ENCODE data around the gene ICE2.
"Not testable (repeated sequence)": the region's sequence is repeated elsewhere in the genome, so short reads cannot be mapped to it uniquely, and the experiment has no call there.

Gene ICE2

DNA sequence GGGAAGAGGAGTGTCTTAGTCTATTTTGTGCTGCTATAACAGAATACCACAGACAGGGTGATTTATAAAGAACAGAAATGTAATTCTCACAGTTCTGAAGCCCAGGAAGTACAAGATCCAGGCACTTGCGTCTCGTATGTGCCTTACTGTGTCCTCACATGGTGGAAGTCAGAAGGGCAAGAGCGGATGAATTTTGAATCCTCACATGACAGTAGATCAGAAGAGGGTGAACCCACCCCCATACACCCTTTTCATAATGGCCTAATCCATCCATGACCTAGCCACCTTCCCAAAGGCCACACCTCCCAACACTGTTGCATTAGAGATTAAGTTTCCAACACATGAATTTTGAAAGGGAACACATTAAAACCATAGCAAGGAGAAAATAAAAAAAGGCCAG, 62.5 kb downstream of the ICE2 start (continued):
- TF ChIP-seq, protein P1, sequence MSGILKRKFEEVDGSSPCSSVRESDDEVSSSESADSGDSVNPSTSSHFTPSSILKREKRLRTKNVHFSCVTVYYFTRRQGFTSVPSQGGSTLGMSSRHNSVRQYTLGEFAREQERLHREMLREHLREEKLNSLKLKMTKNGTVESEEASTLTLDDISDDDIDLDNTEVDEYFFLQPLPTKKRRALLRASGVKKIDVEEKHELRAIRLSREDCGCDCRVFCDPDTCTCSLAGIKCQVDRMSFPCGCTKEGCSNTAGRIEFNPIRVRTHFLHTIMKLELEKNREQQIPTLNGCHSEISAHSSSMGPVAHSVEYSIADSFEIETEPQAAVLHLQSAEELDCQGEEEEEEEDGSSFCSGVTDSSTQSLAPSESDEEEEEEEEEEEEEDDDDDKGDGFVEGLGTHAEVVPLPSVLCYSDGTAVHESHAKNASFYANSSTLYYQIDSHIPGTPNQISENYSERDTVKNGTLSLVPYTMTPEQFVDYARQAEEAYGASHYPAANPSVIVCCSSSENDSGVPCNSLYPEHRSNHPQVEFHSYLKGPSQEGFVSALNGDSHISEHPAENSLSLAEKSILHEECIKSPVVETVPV (CRISPR knock-in tag; IDR thresholded peaks at IDR 0.05) = no peak

GRCh38 chr15:60414016-60414682, 64.8 kb downstream of the ICE2 start:
- ATAC-seq = peak; percentile 88
- TF ChIP-seq TCF4 (CRISPR knock-in tag; IDR thresholded peaks at IDR 0.05; ENCODE audit: borderline replicate concordance) = no peak
- TF ChIP-seq CREB5 (CRISPR knock-in tag; IDR thresholded peaks at IDR 0.05; ENCODE audit: low read depth) = no peak
- no peak for TF ChIP-seq OSR1 (CRISPR knock-in tag; IDR thresholded peaks at IDR 0.05)
- no peak for TF ChIP-seq ESRRG (CRISPR knock-in tag; IDR thresholded peaks at IDR 0.05)
- TF ChIP-seq ZC3H10 (CRISPR knock-in tag; IDR thresholded peaks at IDR 0.05) = no peak
- TF ChIP-seq ARNTL (CRISPR knock-in tag; IDR thresholded peaks at IDR 0.05; ENCODE audit: borderline replicate concordance, low read depth) = no peak
- no peak for TF ChIP-seq BACH2 (CRISPR knock-in tag; IDR thresholded peaks at IDR 0.05; ENCODE audit: borderline replicate concordance)
- no peak for TF ChIP-seq PPARA (CRISPR knock-in tag; IDR thresholded peaks at IDR 0.05; ENCODE audit: borderline replicate concordance)
- TF ChIP-seq ZNF8 (CRISPR knock-in tag; IDR thresholded peaks at IDR 0.05) = no peak
- TF ChIP-seq, protein P1 (CRISPR knock-in tag; IDR thresholded peaks at IDR 0.05) = no peak
- no peak for TF ChIP-seq RARB (CRISPR knock-in tag; IDR thresholded peaks at IDR 0.05)

GRCh38 chr15:60413231-60413824, 65.6 kb downstream of the ICE2 start:
- no peak for TF ChIP-seq ISL1 (CRISPR knock-in tag; IDR thresholded peaks at IDR 0.05)
- peak; percentile 35 for ATAC-seq

GRCh38 chr15:60412807-60413206, 66.1 kb downstream of the ICE2 start:
- ATAC-seq = not testable (repeated sequence)

- ATAC-seq = no peak
- TF ChIP-seq ZNF70 (CRISPR knock-in tag; IDR thresholded peaks at IDR 0.05) = no peak
- no peak for TF ChIP-seq TOX (CRISPR knock-in tag; IDR thresholded peaks at IDR 0.05; ENCODE audit: borderline replicate concordance)
- TF ChIP-seq SNAI2 (CRISPR knock-in tag; IDR thresholded peaks at IDR 0.05) = no peak
- no peak for TF ChIP-seq ZC3H10 (CRISPR knock-in tag; IDR thresholded peaks at IDR 0.05)
- no peak for TF ChIP-seq PPARA (CRISPR knock-in tag; IDR thresholded peaks at IDR 0.05; ENCODE audit: borderline replicate concordance)
- TF ChIP-seq CREB5 (CRISPR knock-in tag; IDR thresholded peaks at IDR 0.05; ENCODE audit: low read depth) = no peak
- no peak for TF ChIP-seq ZNF565 (CRISPR knock-in tag; conservative IDR thresholded peaks at IDR 0.05; ENCODE audit: low read depth)
Measured at GRCh38 chr15:60411774-60412425, 67.0 kb downstream of the ICE2 start.

GRCh38 chr15:60410350-60410749, 68.6 kb downstream of the ICE2 start:
- ATAC-seq = not testable (repeated sequence)
